CD4-positive, alpha-beta memory T cell (primary cell): ENCODE results near the gene CCDC73. TPM values are rescaled to one million over a fixed set of nuclear protein-coding genes. Genes with fewer than 3 reads are reported as not detected.

Source experiments
- CTCF ChIA-PET: fragments of 350-600 bp; sonication (Branson Sonifier 250); formaldehyde crosslinking; loops from one replicate; lab custom pipeline; 2021; ENCODE audit warnings: inconsistent platforms; ENCODE audit not compliant: partially characterized antibody; lab: Charles Lee
- POLR2A ChIA-PET: fragments of 350-600 bp; sonication (Branson Sonifier 250); formaldehyde crosslinking; loops from one replicate; lab custom pipeline; 2021; ENCODE audit not compliant: partially characterized antibody; lab: Charles Lee
- DNase-seq, 5 donors: peaks; one replicate each; pipeline versions ENCODE4 v3.0.0 to v3.0.0-alpha.2; 2020 to 2022; ENCODE audit warnings: mixed read lengths in 1 of 5
- H3K27ac ChIP-seq: one replicate; pipeline ENCODE4 v1.7.0; 2013; ENCODE audit warnings: low read depth, low read length
- H3K27me3 ChIP-seq: 2 replicates; pipeline ENCODE4 v1.7.0; 2013; ENCODE audit warnings: mild to moderate bottlenecking, low read length, moderate library complexity; ENCODE audit not compliant: insufficient read depth
- H3K36me3 ChIP-seq: 2 replicates; pipeline ENCODE4 v1.7.0; 2013; ENCODE audit warnings: mild to moderate bottlenecking, low read length, moderate library complexity; ENCODE audit not compliant: insufficient read depth
- H3K4me1 ChIP-seq: 2 replicates; pipeline ENCODE4 v1.7.0; 2013; ENCODE audit warnings: mild to moderate bottlenecking, low read length, moderate library complexity; ENCODE audit not compliant: insufficient read depth
- H3K4me3 ChIP-seq, 2 donors: one replicate each; pipeline ENCODE4 v1.7.0; 2013; ENCODE audit warnings: low read length in 2 of 2, mild to moderate bottlenecking in 1 of 2
- H3K9me3 ChIP-seq, 2 donors: one replicate each; pipeline ENCODE4 v1.7.0; 2013; ENCODE audit warnings: low read length in 2 of 2, control low read depth in 1 of 2; ENCODE audit not compliant: control insufficient read depth in 1 of 2
- H3K27ac Mint-ChIP-seq, 7 donors: one replicate each; pipeline ENCODE4 v1.8.0; 2020 to 2021; ENCODE audit warnings: mixed read lengths in 7 of 7, mild to moderate bottlenecking in 6 of 7, inconsistent platforms in 3 of 7, moderate library complexity in 3 of 7
- H3K27me3 Mint-ChIP-seq, 2 donors: one replicate each; pipeline ENCODE4 v1.8.0; 2020 to 2021; ENCODE audit warnings: mixed read lengths in 2 of 2
- H3K36me3 Mint-ChIP-seq, 2 donors: one replicate each; pipeline ENCODE4 v1.8.0; 2020 to 2021; ENCODE audit warnings: mixed read lengths in 2 of 2, inconsistent platforms in 1 of 2, mild to moderate bottlenecking in 1 of 2
- H3K4me1 Mint-ChIP-seq, 4 donors: one replicate each; pipeline ENCODE4 v1.8.0; 2020 to 2021; ENCODE audit warnings: mixed read lengths in 4 of 4, mild to moderate bottlenecking in 1 of 4
- H3K4me3 Mint-ChIP-seq, 8 donors: one replicate each; pipeline ENCODE4 v1.8.0; 2020 to 2021; ENCODE audit warnings: mixed read lengths in 8 of 8, mild to moderate bottlenecking in 7 of 8, moderate library complexity in 6 of 8, inconsistent platforms in 3 of 8
- H3K9me3 Mint-ChIP-seq, 8 donors: one replicate each; pipeline ENCODE4 v1.8.0; 2020 to 2021; ENCODE audit warnings: mixed read lengths in 8 of 8, mild to moderate bottlenecking in 5 of 8, inconsistent platforms in 3 of 8, moderate library complexity in 1 of 8
- intact Hi-C: fragments of 100-400 bp; cut with micrococcal nuclease; formaldehyde crosslinking; loops from one replicate; pipeline ENCODE4 v1.15.1; 2023
- polyA plus RNA-seq, 2 donors: library from polyadenylated mRNA; unstranded; fragments of 300-500 nt; fragmentation: Illumina TruSeq; gene quantifications; one replicate each; pipeline ENCODE4 v1.2.3, GENCODE V29; 2021
- total RNA-seq, 2 experiments: library from RNA; stranded (reverse); gene quantifications; one replicate each; pipeline ENCODE4 v1.2.3, GENCODE V29; 2021

CCDC73 gene
- total and polyA plus RNA-seq, 4 experiments from 2014 or later, result not detected

DNA sequence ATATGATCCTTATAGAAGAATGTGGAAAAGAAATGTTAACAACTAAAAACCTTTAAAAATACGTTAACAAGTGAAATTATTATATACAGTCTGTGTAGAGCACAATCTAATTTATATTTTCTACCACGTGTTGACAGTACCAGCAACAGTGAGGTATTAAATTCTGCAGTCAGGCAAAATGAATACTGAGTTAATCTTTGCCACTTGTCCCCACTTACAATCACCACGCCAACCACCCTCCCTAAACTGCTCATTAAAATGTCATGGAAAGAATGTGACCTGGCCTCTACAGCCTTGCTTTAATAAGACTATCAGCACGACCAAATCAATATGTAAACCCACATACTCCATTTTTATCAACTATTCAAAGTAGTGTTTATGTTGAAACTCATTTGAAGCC is 239.4 kb downstream of the CCDC73 start:
- no peaks in the 10 kb centered on the region for H3K36me3 ChIP-seq
- no peaks in the 10 kb centered on the region for H3K9me3 Mint-ChIP-seq
- no peaks in the 10 kb centered on the region for H3K4me1 ChIP-seq
- H3K36me3 Mint-ChIP-seq, result no peaks in the 10 kb centered on the region
- H3K4me3 Mint-ChIP-seq, result no peak overlapping the region
- H3K4me1 Mint-ChIP-seq, result no peaks in the 10 kb centered on the region
- H3K27ac Mint-ChIP-seq, result no peak overlapping the region
- ChIA-PET CTCF (no interaction called here), POLR2A (no interaction called here)
- peaks cover 5 to 16% of the 10 kb centered on the region in 2 donors for H3K27me3 Mint-ChIP-seq
- intact Hi-C loops, result no loop called here
- no peak overlapping the region for H3K27ac ChIP-seq
- H3K9me3 ChIP-seq, result no peaks in the 10 kb centered on the region
- H3K4me3 ChIP-seq, result no peak overlapping the region
- no peaks in the 10 kb centered on the region for H3K27me3 ChIP-seq
- DNase-seq, result no peak

Other genes starting within 250 kb of the CCDC73 start
- 100 to 1,000 TPM; 214 to 223 TPM for gene EIF3M, start 210.8 kb downstream of the CCDC73 start, total RNA-seq
- 100 to 1,000 TPM; 303 to 321 TPM for gene EIF3M, start 210.8 kb downstream of the CCDC73 start, polyA plus RNA-seq
- not detected for gene PRRG4, start 35.3 kb upstream of the CCDC73 start, total RNA-seq
- gene PRRG4, start 35.3 kb upstream of the CCDC73 start, polyA plus RNA-seq, result not detected
- gene QSER1, start 98.1 kb upstream of the CCDC73 start, total RNA-seq, result 10 to 100 TPM; 11.9 to 13.0 TPM
- gene QSER1, start 98.1 kb upstream of the CCDC73 start, polyA plus RNA-seq, result 1 to 10 TPM in 1 of 2 donors, under 1 TPM in 1; 0.18 to 1.1 TPM
- 1 to 10 TPM; 1.4 to 1.9 TPM for gene DEPDC7, start 221.2 kb upstream of the CCDC73 start, total RNA-seq
- under 1 TPM; 0.37 to 0.68 TPM for gene DEPDC7, start 221.2 kb upstream of the CCDC73 start, polyA plus RNA-seq
- 10 to 100 TPM; 20.2 to 20.9 TPM for gene TCP11L1, start 244.9 kb upstream of the CCDC73 start, total RNA-seq
- gene TCP11L1, start 244.9 kb upstream of the CCDC73 start, polyA plus RNA-seq, result 1 to 10 TPM; 6.0 to 6.6 TPM